Right lobe of liver (tissue), 4 donors: Measurements from ENCODE around the gene FBXO44.

ENCODE experiments used
- POLR2A ChIP-seq: fragments of 450-650 bp; IDR thresholded peaks from one replicate; pipeline ENCODE4 v1.6.1; 2017; ENCODE audit warnings: antibody characterized with exemption, mild to moderate bottlenecking
- TF ChIP-seq, protein P1 (sequence below), 4 donors: fragments of 200-600 bp in 3 of 4; fragments of 450-650 bp in 1 of 4; IDR thresholded peaks; one replicate each; pipeline versions ENCODE4 v1.5.1 to v1.8.0; 2016 to 2022; ENCODE audit warnings: antibody characterized with exemption in 4 of 4, mild to moderate bottlenecking in 2 of 4
- donor health status: DM: no; HTN: no; CAD: no.
- donor health status: DM: no; HTN: no; CAD: no.
- donor health status: DM: no; HTN: yes; CAD: no.

DNA sequence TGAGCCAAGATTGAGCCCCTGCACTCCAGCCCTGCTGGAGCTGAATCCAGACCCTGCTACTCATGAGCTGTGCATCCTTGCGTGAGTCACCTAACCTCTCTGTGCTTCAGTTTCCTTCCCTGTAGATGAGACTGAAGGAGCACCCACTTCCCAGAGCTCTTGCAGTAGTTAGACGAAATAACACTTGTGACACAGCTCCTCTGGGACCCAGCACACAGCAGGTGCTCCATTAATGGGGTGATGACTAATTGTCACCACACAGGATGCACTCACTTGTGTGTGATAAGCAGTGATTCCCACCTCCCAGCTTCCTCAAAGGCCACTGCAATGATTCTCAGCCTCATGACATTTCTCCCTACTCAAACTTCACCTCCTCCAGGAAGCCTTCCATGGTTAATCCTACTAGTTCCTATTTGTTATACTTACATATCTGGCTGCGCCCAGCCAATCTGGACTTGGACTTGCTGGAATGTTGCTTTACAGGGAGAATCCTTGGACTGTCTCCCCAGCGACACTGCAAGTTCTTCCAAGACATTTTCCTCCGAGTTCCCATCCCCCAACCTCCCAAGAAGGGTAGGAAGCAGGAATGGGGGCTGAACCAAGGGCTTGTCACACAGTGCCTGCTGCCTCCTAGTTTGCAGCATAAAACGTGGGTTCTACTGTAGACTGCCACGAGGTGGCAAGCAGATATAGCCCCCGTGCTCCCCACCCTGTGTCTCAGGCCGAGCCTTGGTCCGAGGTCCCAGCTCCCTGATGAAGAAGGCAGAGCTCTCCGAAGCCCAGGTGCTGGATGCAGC lies 54.1 kb downstream of the FBXO44 start:
- TF ChIP-seq, protein P1, sequence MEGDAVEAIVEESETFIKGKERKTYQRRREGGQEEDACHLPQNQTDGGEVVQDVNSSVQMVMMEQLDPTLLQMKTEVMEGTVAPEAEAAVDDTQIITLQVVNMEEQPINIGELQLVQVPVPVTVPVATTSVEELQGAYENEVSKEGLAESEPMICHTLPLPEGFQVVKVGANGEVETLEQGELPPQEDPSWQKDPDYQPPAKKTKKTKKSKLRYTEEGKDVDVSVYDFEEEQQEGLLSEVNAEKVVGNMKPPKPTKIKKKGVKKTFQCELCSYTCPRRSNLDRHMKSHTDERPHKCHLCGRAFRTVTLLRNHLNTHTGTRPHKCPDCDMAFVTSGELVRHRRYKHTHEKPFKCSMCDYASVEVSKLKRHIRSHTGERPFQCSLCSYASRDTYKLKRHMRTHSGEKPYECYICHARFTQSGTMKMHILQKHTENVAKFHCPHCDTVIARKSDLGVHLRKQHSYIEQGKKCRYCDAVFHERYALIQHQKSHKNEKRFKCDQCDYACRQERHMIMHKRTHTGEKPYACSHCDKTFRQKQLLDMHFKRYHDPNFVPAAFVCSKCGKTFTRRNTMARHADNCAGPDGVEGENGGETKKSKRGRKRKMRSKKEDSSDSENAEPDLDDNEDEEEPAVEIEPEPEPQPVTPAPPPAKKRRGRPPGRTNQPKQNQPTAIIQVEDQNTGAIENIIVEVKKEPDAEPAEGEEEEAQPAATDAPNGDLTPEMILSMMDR (IDR thresholded peaks at IDR 0.05): no peak
- TF ChIP-seq POLR2A: no peak
